HEK293 (cell line): ENCODE results near the gene COASY.

Experiments
- KLF7 ChIP-seq: fragments of 450-650 bp; formaldehyde crosslinking; IDR thresholded peaks from 2 replicates; pipeline ENCODE4 v1.5.1; 2016; ENCODE audit warnings: missing biosample characterization, missing genetic modification characterization, borderline replicate concordance
- SP7 ChIP-seq: fragments of 450-650 bp; formaldehyde crosslinking; IDR thresholded peaks from 2 replicates; pipeline ENCODE4 v1.5.1; 2016; ENCODE audit warnings: missing biosample characterization, missing genetic modification characterization
- YY2 ChIP-seq: fragments of 450-650 bp; formaldehyde crosslinking; IDR thresholded peaks from 2 replicates; pipeline ENCODE4 v1.5.1; 2016; ENCODE audit warnings: missing biosample characterization, missing genetic modification characterization
- ZFP41 ChIP-seq: fragments of 450-650 bp; formaldehyde crosslinking; IDR thresholded peaks from 2 replicates; pipeline ENCODE4 v1.5.1; 2016; ENCODE audit warnings: missing biosample characterization, missing genetic modification characterization, borderline replicate concordance
- ZNF140 ChIP-seq: fragments of 450-650 bp; formaldehyde crosslinking; IDR thresholded peaks from 2 replicates; pipeline ENCODE4 v1.5.1; 2016; ENCODE audit warnings: missing biosample characterization, missing genetic modification characterization
- ZNF221 ChIP-seq: fragments of 450-650 bp; formaldehyde crosslinking; IDR thresholded peaks from 2 replicates; pipeline ENCODE4 v1.5.1; 2017; ENCODE audit warnings: missing biosample characterization, missing genetic modification characterization, borderline replicate concordance
- ZNF223 ChIP-seq: fragments of 450-650 bp; formaldehyde crosslinking; IDR thresholded peaks from 2 replicates; pipeline ENCODE4 v1.5.1; 2016; ENCODE audit warnings: missing biosample characterization, missing genetic modification characterization
- ZNF24 ChIP-seq: fragments of 450-650 bp; formaldehyde crosslinking; IDR thresholded peaks from 2 replicates; pipeline ENCODE4 v1.5.1; 2016; ENCODE audit warnings: missing biosample characterization, missing genetic modification characterization
- ZNF473 ChIP-seq: fragments of 450-650 bp; formaldehyde crosslinking; IDR thresholded peaks from 2 replicates; pipeline ENCODE4 v1.5.1; 2017; ENCODE audit warnings: missing biosample characterization, missing genetic modification characterization
- ZNF521 ChIP-seq: fragments of 450-650 bp; formaldehyde crosslinking; IDR thresholded peaks from 2 replicates; pipeline ENCODE4 v1.5.1; 2017; ENCODE audit warnings: missing biosample characterization, mild to moderate bottlenecking, missing genetic modification characterization
- ZNF596 ChIP-seq: fragments of 450-650 bp; IDR thresholded peaks from 2 replicates; pipeline ENCODE4 v1.5.0; 2018; ENCODE audit warnings: missing biosample characterization, mild to moderate bottlenecking, missing genetic modification characterization, moderate library complexity
- ZNF610 ChIP-seq: fragments of 450-650 bp; formaldehyde crosslinking; IDR thresholded peaks from 2 replicates; pipeline ENCODE4 v1.5.1; 2016; ENCODE audit warnings: missing biosample characterization, missing genetic modification characterization, borderline replicate concordance
- ZNF658 ChIP-seq: fragments of 450-650 bp; formaldehyde crosslinking; IDR thresholded peaks from 2 replicates; pipeline ENCODE4; 2016; ENCODE audit warnings: missing biosample characterization, missing genetic modification characterization
- ZNF76 ChIP-seq: fragments of 450-650 bp; formaldehyde crosslinking; IDR thresholded peaks from 2 replicates; pipeline ENCODE4; 2016; ENCODE audit warnings: low read depth, missing biosample characterization, missing genetic modification characterization, borderline replicate concordance
- ZNF777 ChIP-seq: fragments of 450-650 bp; formaldehyde crosslinking; IDR thresholded peaks from 2 replicates; pipeline ENCODE4 v1.5.1; 2017; ENCODE audit warnings: missing biosample characterization, missing genetic modification characterization, borderline replicate concordance
- ZNF843 ChIP-seq: fragments of 450-650 bp; formaldehyde crosslinking; IDR thresholded peaks from 2 replicates; pipeline ENCODE4 v1.5.1; 2016; ENCODE audit warnings: missing biosample characterization, missing genetic modification characterization
- TF ChIP-seq, protein P1 (sequence below): IDR thresholded peaks from 2 replicates; pipeline ENCODE4 v1.6.1; 2011; ENCODE audit warnings: mild to moderate bottlenecking, low read depth, low read length, borderline replicate concordance
- TF ChIP-seq, protein P2 (sequence below): fragments of 450-650 bp; formaldehyde crosslinking; IDR thresholded peaks from 2 replicates; pipeline ENCODE4 v1.5.1; 2016; ENCODE audit warnings: missing biosample characterization, missing genetic modification characterization
- TF ChIP-seq, protein P3 (sequence below): fragments of 450-650 bp; formaldehyde crosslinking; IDR thresholded peaks from 2 replicates; pipeline ENCODE4 v1.5.1; 2016; ENCODE audit warnings: missing biosample characterization, missing genetic modification characterization
- TF ChIP-seq, protein P4 (sequence below): fragments of 450-650 bp; formaldehyde crosslinking; IDR thresholded peaks from 2 replicates; pipeline ENCODE4 v1.5.1; 2016; ENCODE audit warnings: missing biosample characterization, missing genetic modification characterization
- TF ChIP-seq, protein P5 (sequence below): fragments of 450-650 bp; formaldehyde crosslinking; IDR thresholded peaks from 2 replicates; pipeline ENCODE4 v1.5.1; 2017; ENCODE audit warnings: missing biosample characterization, missing genetic modification characterization
- TF ChIP-seq, protein P6 (sequence below): fragments of 450-650 bp; formaldehyde crosslinking; IDR thresholded peaks from 2 replicates; pipeline ENCODE4 v1.5.1; 2016; ENCODE audit warnings: missing biosample characterization, missing genetic modification characterization
- TF ChIP-seq, protein P7 (sequence below): fragments of 450-650 bp; formaldehyde crosslinking; IDR thresholded peaks from 2 replicates; pipeline ENCODE4 v1.5.1; 2017; ENCODE audit warnings: missing biosample characterization, missing genetic modification characterization

Gene COASY

DNA sequence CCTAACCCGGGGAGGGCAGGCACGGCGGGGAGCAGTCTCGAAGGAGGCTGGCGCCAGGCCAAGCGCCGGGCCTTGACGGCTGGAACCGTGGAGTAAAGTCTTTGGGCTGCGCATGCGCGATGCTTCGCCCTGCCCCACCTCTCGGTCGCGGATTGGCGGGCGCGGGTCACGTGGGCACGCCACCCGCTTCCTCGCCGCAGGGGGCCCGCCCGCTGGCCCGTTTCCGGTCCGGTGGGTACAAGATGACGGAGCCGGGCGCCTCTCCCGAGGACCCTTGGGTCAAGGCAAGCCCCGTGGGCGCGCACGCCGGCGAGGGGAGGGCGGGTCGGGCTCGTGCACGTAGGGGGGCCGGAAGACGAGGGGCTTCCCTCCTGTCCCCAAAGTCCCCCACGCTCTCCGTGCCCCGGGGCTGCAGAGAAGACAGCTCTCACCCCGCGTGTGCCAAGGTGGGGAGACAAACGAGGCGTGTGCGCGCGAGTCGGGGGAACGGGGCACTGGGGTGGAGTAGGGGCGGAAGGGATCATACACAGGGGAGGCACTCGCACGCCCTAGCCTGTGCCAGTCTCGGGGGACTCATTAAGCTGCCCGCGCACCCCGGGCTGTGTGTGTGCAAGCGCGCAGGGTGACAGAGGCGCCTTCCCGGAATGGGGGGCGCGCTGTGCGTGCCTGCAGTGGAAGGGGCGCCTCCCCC, 5.1 kb downstream of the COASY start, which contains the start of gene MLX (continued):
- TF ChIP-seq ZNF521 (tag by site-specific recombination) (no peak), ZNF221 (no peak), ZNF843 (tag by site-specific recombination) (peak; percentile 17; the same call in 1 of the 2 replicates), ZNF24 (tag by site-specific recombination) (no peak), ZNF223 (tag by site-specific recombination) (0 out of 2 replicates have a peak, but pooled peaks have one; percentile 29), ZNF76 (tag by site-specific recombination) (peak; percentile 71; the same call in 1 of the 2 replicates), ZNF140 (tag by site-specific recombination) (no peak), ZNF658 (no peak), ZNF777 (tag by site-specific recombination) (no peak), SP7 (tag by site-specific recombination) (peak; percentile 75), YY2 (tag by site-specific recombination) (peak; percentile 89; the same call in 1 of the 2 replicates), ZNF610 (tag by site-specific recombination) (no peak; the same call in 1 of the 2 replicates), KLF7 (tag by site-specific recombination) (no peak), ZFP41 (tag by site-specific recombination) (no peak), ZNF596 (tag by site-specific recombination) (0 out of 2 replicates have a peak, but pooled peaks have one; percentile 19), ZNF473 (tag by site-specific recombination) (no peak)
- TF ChIP-seq, protein P1, sequence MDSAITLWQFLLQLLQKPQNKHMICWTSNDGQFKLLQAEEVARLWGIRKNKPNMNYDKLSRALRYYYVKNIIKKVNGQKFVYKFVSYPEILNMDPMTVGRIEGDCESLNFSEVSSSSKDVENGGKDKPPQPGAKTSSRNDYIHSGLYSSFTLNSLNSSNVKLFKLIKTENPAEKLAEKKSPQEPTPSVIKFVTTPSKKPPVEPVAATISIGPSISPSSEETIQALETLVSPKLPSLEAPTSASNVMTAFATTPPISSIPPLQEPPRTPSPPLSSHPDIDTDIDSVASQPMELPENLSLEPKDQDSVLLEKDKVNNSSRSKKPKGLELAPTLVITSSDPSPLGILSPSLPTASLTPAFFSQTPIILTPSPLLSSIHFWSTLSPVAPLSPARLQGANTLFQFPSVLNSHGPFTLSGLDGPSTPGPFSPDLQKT: 0 out of 2 replicates have a peak, but pooled peaks have one; percentile 43
- TF ChIP-seq, protein P2, sequence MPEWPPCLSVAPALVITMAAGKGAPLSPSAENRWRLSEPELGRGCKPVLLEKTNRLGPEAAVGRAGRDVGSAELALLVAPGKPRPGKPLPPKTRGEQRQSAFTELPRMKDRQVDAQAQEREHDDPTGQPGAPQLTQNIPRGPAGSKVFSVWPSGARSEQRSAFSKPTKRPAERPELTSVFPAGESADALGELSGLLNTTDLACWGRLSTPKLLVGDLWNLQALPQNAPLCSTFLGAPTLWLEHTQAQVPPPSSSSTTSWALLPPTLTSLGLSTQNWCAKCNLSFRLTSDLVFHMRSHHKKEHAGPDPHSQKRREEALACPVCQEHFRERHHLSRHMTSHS: no peak
- TF ChIP-seq, protein P3, sequence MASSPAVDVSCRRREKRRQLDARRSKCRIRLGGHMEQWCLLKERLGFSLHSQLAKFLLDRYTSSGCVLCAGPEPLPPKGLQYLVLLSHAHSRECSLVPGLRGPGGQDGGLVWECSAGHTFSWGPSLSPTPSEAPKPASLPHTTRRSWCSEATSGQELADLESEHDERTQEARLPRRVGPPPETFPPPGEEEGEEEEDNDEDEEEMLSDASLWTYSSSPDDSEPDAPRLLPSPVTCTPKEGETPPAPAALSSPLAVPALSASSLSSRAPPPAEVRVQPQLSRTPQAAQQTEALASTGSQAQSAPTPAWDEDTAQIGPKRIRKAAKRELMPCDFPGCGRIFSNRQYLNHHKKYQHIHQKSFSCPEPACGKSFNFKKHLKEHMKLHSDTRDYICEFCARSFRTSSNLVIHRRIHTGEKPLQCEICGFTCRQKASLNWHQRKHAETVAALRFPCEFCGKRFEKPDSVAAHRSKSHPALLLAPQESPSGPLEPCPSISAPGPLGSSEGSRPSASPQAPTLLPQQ (tag by site-specific recombination): peak; percentile 69
- TF ChIP-seq, protein P4, sequence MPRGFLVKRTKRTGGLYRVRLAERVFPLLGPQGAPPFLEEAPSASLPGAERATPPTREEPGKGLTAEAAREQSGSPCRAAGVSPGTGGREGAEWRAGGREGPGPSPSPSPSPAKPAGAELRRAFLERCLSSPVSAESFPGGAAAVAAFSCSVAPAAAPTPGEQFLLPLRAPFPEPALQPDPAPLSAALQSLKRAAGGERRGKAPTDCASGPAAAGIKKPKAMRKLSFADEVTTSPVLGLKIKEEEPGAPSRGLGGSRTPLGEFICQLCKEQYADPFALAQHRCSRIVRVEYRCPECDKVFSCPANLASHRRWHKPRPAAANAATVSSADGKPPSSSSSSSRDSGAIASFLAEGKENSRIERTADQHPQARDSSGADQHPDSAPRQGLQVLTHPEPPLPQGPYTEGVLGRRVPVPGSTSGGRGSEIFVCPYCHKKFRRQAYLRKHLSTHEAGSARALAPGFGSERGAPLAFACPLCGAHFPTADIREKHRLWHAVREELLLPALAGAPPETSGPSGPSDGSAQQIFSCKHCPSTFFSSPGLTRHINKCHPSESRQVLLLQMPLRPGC (tag by site-specific recombination): peak; percentile 38; the same call in 1 of the 2 replicates
- TF ChIP-seq, protein P5, sequence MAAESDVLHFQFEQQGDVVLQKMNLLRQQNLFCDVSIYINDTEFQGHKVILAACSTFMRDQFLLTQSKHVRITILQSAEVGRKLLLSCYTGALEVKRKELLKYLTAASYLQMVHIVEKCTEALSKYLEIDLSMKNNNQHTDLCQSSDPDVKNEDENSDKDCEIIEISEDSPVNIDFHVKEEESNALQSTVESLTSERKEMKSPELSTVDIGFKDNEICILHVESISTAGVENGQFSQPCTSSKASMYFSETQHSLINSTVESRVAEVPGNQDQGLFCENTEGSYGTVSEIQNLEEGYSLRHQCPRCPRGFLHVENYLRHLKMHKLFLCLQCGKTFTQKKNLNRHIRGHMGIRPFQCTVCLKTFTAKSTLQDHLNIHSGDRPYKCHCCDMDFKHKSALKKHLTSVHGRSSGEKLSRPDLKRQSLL: peak; percentile 93
- TF ChIP-seq, protein P6, sequence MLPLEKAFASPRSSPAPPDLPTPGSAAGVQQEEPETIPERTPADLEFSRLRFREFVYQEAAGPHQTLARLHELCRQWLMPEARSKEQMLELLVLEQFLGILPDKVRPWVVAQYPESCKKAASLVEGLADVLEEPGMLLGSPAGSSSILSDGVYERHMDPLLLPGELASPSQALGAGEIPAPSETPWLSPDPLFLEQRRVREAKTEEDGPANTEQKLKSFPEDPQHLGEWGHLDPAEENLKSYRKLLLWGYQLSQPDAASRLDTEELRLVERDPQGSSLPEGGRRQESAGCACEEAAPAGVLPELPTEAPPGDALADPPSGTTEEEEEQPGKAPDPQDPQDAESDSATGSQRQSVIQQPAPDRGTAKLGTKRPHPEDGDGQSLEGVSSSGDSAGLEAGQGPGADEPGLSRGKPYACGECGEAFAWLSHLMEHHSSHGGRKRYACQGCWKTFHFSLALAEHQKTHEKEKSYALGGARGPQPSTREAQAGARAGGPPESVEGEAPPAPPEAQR (tag by site-specific recombination): no peak
- TF ChIP-seq, protein P7, sequence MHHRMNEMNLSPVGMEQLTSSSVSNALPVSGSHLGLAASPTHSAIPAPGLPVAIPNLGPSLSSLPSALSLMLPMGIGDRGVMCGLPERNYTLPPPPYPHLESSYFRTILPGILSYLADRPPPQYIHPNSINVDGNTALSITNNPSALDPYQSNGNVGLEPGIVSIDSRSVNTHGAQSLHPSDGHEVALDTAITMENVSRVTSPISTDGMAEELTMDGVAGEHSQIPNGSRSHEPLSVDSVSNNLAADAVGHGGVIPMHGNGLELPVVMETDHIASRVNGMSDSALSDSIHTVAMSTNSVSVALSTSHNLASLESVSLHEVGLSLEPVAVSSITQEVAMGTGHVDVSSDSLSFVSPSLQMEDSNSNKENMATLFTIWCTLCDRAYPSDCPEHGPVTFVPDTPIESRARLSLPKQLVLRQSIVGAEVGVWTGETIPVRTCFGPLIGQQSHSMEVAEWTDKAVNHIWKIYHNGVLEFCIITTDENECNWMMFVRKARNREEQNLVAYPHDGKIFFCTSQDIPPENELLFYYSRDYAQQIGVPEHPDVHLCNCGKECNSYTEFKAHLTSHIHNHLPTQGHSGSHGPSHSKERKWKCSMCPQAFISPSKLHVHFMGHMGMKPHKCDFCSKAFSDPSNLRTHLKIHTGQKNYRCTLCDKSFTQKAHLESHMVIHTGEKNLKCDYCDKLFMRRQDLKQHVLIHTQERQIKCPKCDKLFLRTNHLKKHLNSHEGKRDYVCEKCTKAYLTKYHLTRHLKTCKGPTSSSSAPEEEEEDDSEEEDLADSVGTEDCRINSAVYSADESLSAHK (tag by site-specific recombination): 0 out of 2 replicates have a peak, but pooled peaks have one; percentile 6
